ENCODE results near the gene ECI2. TPM values are rescaled to one million over a fixed set of nuclear protein-coding genes. Genes with fewer than 3 reads are reported as not detected.
A peak's percentile ranks its signal among the peaks of the same experiment; 100 is the strongest.

Gene ECI2
- total RNA-seq, 4 donors from 2014 or later, result 11.7 to 38.0 (median 19.1) TPM

GRCh38 chr6:4145083-4145482 is 9.7 kb upstream of the ECI2 start:
- TF ChIP-seq CTCF (IDR thresholded peaks at IDR 0.05), result no peak
- no peak for TF ChIP-seq POLR2A (IDR thresholded peaks at IDR 0.05)
- 83 to 84% methylated on average over 2 of the region's 2 CpGs for WGBS, 2 donors
- no peaks in the 10 kb centered on the region for H3K36me3 ChIP-seq
- DNase-seq, result no peak
- intact Hi-C loops (cut with DNase I), result no loop called here
- no peak overlapping the region for H3K4me3 ChIP-seq
- no peaks in the 10 kb centered on the region for H3K27me3 ChIP-seq
- H3K9me3 ChIP-seq, result no peaks in the 10 kb centered on the region
- peaks cover 0 to under 1% (median 0%) of the 10 kb centered on the region in 3 donors for H3K4me1 ChIP-seq
- H3K27ac ChIP-seq, result no peak overlapping the region

GRCh38 chr6:4139272-4139671 is 3.9 kb upstream of the ECI2 start:
- intact Hi-C loops (cut with DNase I), result loop anchor here (10.0 kb wide), 1 partner anchor 114 kb away; a partner anchor contains a TSS
- H3K36me3 ChIP-seq, result no peaks in the 10 kb centered on the region
- H3K27ac ChIP-seq, result no peak overlapping the region
- TF ChIP-seq CTCF (IDR thresholded peaks at IDR 0.05) (no peak), POLR2A (IDR thresholded peaks at IDR 0.05) (no peak)
- H3K9me3 ChIP-seq, result no peaks in the 10 kb centered on the region
- WGBS, 2 donors, result 44 to 58% methylated on average over 3 of the region's 3 CpGs
- DNase-seq, result no peak
- H3K4me1 ChIP-seq, result peaks cover 0 to 25% (median 5%) of the 10 kb centered on the region in 3 donors
- H3K27me3 ChIP-seq, result no peaks in the 10 kb centered on the region
- no peak overlapping the region for H3K4me3 ChIP-seq

GRCh38 chr6:4138186-4138585 is 2.8 kb upstream of the ECI2 start:
- H3K4me1 ChIP-seq, result peaks cover 0 to 36% (median 11%) of the 10 kb centered on the region in 3 donors
- H3K4me3 ChIP-seq, result no peak overlapping the region
- H3K27ac ChIP-seq, result no peak overlapping the region
- 78 to 90% methylated on average over 3 of the region's 3 CpGs for WGBS, 2 donors
- H3K27me3 ChIP-seq, result no peaks in the 10 kb centered on the region
- no peak for TF ChIP-seq POLR2A (IDR thresholded peaks at IDR 0.05)
- no peak for TF ChIP-seq CTCF (IDR thresholded peaks at IDR 0.05)
- H3K36me3 ChIP-seq, result no peaks in the 10 kb centered on the region
- intact Hi-C loops (cut with DNase I), result loop anchor here (10.0 kb wide), 1 partner anchor 113 kb away; a partner anchor contains a TSS
- H3K9me3 ChIP-seq, result no peaks in the 10 kb centered on the region
- no peak for DNase-seq

GRCh38 chr6:4136354-4136831 is 1.0 kb upstream of the ECI2 start:
- H3K27me3 ChIP-seq, result no peaks in the 10 kb centered on the region
- peak overlapping the region; percentile 78 to 96 (median 85) for H3K27ac ChIP-seq
- WGBS, 2 donors, result 5 to 11% methylated on average over 1 of the region's 1 CpG
- peak overlapping the region; percentile 61 to 87 (median 80) for H3K4me3 ChIP-seq
- no peak for TF ChIP-seq POLR2A (IDR thresholded peaks at IDR 0.05)
- TF ChIP-seq CTCF (IDR thresholded peaks at IDR 0.05), result peak in 1 of 6 experiments; percentile 4
- intact Hi-C loops (cut with DNase I), result loop anchor here (10.0 kb wide), 1 partner anchor 112 kb away; a partner anchor contains a TSS
- H3K4me1 ChIP-seq, result peaks cover 0 to 39% (median 11%) of the 10 kb centered on the region in 3 donors
- no peak for DNase-seq
- H3K9me3 ChIP-seq, result no peaks in the 10 kb centered on the region
- H3K36me3 ChIP-seq, result peaks cover 0 to 17% (median 0%) of the 10 kb centered on the region in 3 donors

GRCh38 chr6:4135665-4136353 is 434 bp upstream of the ECI2 start:
- intact Hi-C loops (cut with DNase I), result loop anchor here (10.0 kb wide), 1 partner anchor 111 kb away; a partner anchor contains a TSS
- H3K36me3 ChIP-seq, result peaks cover 0 to 22% (median 0%) of the 10 kb centered on the region in 3 donors
- H3K9me3 ChIP-seq, result no peaks in the 10 kb centered on the region
- peak; percentile 67 for DNase-seq
- H3K27ac ChIP-seq, result peak overlapping the region; percentile 78 to 96 (median 85)
- peaks cover 0 to 39% (median 11%) of the 10 kb centered on the region in 3 donors for H3K4me1 ChIP-seq
- peak overlapping the region; percentile 61 to 87 (median 80) for H3K4me3 ChIP-seq
- peak in 2 of 4 donors; percentile 32 to 62 for TF ChIP-seq POLR2A (IDR thresholded peaks at IDR 0.05)
- peak in 1 of 6 experiments; percentile 5 for TF ChIP-seq CTCF (IDR thresholded peaks at IDR 0.05)
- H3K27me3 ChIP-seq, result no peaks in the 10 kb centered on the region
- 0% methylated on average over 2 to 10 of the region's 64 CpGs for WGBS, 2 donors

Measured in esophagus squamous epithelium (tissue), 5 donors.